Measurements from ENCODE around the gene PLXND1.

DNA sequence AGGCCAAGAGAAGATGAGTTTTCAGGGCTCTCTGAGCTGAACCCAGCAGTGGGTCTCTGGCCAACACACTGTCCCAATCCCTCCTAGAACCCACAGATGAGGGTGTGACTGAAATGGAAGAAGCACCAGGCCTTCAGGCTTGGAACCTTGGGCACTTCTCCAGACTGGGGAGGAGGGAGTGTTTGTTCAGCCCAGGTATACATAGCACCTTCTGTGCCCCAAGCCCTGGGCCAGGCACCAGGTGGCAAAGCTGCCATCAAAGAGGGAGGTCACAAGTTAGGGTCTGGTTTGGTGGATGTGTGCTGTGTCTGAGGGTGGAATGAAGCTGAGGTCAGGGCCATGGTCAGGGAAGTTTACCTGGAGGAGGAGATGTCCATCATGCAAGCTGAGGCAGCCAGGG is 93.9 kb downstream of the PLXND1 start:
- TF ChIP-seq, protein P1, sequence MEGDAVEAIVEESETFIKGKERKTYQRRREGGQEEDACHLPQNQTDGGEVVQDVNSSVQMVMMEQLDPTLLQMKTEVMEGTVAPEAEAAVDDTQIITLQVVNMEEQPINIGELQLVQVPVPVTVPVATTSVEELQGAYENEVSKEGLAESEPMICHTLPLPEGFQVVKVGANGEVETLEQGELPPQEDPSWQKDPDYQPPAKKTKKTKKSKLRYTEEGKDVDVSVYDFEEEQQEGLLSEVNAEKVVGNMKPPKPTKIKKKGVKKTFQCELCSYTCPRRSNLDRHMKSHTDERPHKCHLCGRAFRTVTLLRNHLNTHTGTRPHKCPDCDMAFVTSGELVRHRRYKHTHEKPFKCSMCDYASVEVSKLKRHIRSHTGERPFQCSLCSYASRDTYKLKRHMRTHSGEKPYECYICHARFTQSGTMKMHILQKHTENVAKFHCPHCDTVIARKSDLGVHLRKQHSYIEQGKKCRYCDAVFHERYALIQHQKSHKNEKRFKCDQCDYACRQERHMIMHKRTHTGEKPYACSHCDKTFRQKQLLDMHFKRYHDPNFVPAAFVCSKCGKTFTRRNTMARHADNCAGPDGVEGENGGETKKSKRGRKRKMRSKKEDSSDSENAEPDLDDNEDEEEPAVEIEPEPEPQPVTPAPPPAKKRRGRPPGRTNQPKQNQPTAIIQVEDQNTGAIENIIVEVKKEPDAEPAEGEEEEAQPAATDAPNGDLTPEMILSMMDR (IDR thresholded peaks at IDR 0.05; ENCODE audit: low read depth, low read length) = no peak
- no peak for TF ChIP-seq POLR2A (IDR thresholded peaks at IDR 0.05; ENCODE audit: extremely low read depth, insufficient read length)

All from NB4 (cell line).